ENCODE data around the gene TIRAP.

TIRAP gene

DNA sequence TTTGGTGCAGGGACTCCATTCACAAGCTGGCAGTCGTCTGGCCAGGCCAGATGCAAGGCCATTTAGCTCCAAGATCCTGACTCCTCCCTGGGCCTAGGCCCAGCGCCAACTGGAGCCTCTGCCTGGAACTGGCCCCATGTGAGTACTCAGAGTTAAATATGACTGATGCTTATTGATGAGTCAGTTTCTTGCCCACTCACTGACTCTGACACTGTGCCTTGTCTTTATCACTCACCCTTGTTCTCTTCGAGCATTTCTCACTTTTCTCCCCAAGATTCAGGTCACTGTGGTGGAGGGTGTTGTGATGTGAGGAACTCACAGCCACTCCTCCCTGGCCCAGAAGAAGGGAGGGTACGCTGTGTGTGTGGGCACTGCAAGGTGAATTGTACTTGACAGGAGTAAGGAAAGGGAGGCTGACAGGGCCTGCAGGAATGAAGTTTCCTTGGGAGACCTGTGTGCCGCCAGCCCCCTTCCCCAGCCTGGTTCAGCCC, 49.4 kb downstream of the TIRAP start:
- H3K36me3 ChIP-seq (ENCODE audit: insufficient read depth, low read length): no peaks in the 10 kb centered on the region
- TF ChIP-seq POLR2AphosphoS5 (IDR thresholded peaks at IDR 0.05; ENCODE audit: borderline replicate concordance, low read depth, low read length): no peak
- no peak for TF ChIP-seq EZH2 (IDR thresholded peaks at IDR 0.05)
- no peak for TF ChIP-seq FOXP2 (optimal IDR thresholded peaks at IDR 0.05; ENCODE audit: control extremely low read depth, extremely low read length, insufficient read depth)
- H3K27ac ChIP-seq: no peak overlapping the region
- DNase-seq (ENCODE audit: low read depth, low spot score): no peak
- H3K9ac ChIP-seq (ENCODE audit: insufficient read length): no peak overlapping the region
- no peak overlapping the region for H3K4me3 ChIP-seq
- no peaks in the 10 kb centered on the region for H3K9me3 ChIP-seq (ENCODE audit: low read depth, low read length)

GRCh38 chr11:126333142-126333541, 50.2 kb downstream of the TIRAP start:
- Histone ChIP-seq H3K9me3 (ENCODE audit: low read depth, low read length) (no peaks in the 10 kb centered on the region), H3K9ac (ENCODE audit: insufficient read length) (no peak overlapping the region), H3K27ac (no peak overlapping the region), H3K36me3 (ENCODE audit: insufficient read depth, low read length) (no peaks in the 10 kb centered on the region), H3K4me3 (no peak overlapping the region)
- DNase-seq (ENCODE audit: low read depth, low spot score): no peak
- TF ChIP-seq EZH2 (IDR thresholded peaks at IDR 0.05) (no peak), FOXP2 (optimal IDR thresholded peaks at IDR 0.05; ENCODE audit: control extremely low read depth, extremely low read length, insufficient read depth) (no peak)

- H3K4me3 ChIP-seq: no peak overlapping the region
- H3K9me3 ChIP-seq (ENCODE audit: low read depth, low read length): no peaks in the 10 kb centered on the region
- TF ChIP-seq POLR2AphosphoS5 (IDR thresholded peaks at IDR 0.05; ENCODE audit: borderline replicate concordance, low read depth, low read length): no peak
- TF ChIP-seq FOXP2 (optimal IDR thresholded peaks at IDR 0.05; ENCODE audit: control extremely low read depth, extremely low read length, insufficient read depth): no peak
- no peak for DNase-seq (ENCODE audit: low read depth, low spot score)
- H3K36me3 ChIP-seq (ENCODE audit: insufficient read depth, low read length): no peaks in the 10 kb centered on the region
- H3K9ac ChIP-seq (ENCODE audit: insufficient read length): no peak overlapping the region
- no peak overlapping the region for H3K27ac ChIP-seq
Measured at GRCh38 chr11:126334659-126335462, 52.0 kb downstream of the TIRAP start.

DNA sequence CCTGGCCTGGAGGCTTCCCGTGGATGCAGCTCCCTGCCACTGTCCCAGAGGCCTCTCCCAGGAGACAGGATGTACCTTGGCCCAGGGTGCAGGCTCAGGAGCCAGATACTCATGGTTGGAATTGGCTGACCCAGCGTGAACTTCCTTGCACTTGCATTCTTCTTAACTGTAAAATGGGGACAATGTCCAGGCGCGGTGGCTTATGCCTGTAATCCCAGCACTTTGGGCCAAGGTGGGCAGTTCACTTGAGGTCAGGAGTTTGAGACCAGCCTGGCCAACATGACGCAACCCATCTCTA, 52.5 kb downstream of the TIRAP start:
- H3K27ac ChIP-seq: no peak overlapping the region
- no peak for TF ChIP-seq POLR2AphosphoS5 (IDR thresholded peaks at IDR 0.05; ENCODE audit: borderline replicate concordance, low read depth, low read length)
- no peak for TF ChIP-seq EZH2 (IDR thresholded peaks at IDR 0.05)
- TF ChIP-seq FOXP2 (optimal IDR thresholded peaks at IDR 0.05; ENCODE audit: control extremely low read depth, extremely low read length, insufficient read depth): no peak
- H3K9me3 ChIP-seq (ENCODE audit: low read depth, low read length): no peaks in the 10 kb centered on the region
- H3K36me3 ChIP-seq (ENCODE audit: insufficient read depth, low read length): no peaks in the 10 kb centered on the region
- DNase-seq (ENCODE audit: low read depth, low spot score): no peak
- no peak overlapping the region for H3K4me3 ChIP-seq
- H3K9ac ChIP-seq (ENCODE audit: insufficient read length): no peak overlapping the region

DNA sequence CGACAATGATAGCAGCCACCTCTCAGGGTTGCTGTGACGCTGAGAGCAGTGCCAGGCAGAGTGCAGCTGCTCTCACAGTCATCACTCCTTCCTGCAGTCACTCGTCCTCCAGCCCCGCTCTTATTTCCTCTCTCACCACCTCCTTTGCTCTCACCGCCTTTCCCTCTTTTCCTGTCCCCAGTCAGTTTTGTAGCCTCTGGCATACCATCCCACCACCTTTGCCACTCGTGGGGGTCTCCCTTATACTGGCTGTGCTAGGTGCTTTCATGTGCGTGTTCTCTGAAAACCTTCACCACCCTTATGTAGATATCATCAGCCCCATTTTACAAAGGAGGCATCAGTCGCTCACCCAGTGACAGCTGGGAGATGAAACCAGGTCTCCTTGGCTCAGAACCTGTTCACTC, 53.2 kb downstream of the TIRAP start:
- TF ChIP-seq EZH2 (IDR thresholded peaks at IDR 0.05) (no peak), POLR2AphosphoS5 (IDR thresholded peaks at IDR 0.05; ENCODE audit: borderline replicate concordance, low read depth, low read length) (no peak), FOXP2 (optimal IDR thresholded peaks at IDR 0.05; ENCODE audit: control extremely low read depth, extremely low read length, insufficient read depth) (no peak)
- Histone ChIP-seq H3K4me3 (no peak overlapping the region), H3K36me3 (ENCODE audit: insufficient read depth, low read length) (no peaks in the 10 kb centered on the region), H3K9me3 (ENCODE audit: low read depth, low read length) (no peaks in the 10 kb centered on the region), H3K9ac (ENCODE audit: insufficient read length) (no peak overlapping the region), H3K27ac (no peak overlapping the region)
- no peak for DNase-seq (ENCODE audit: low read depth, low spot score)

DNA sequence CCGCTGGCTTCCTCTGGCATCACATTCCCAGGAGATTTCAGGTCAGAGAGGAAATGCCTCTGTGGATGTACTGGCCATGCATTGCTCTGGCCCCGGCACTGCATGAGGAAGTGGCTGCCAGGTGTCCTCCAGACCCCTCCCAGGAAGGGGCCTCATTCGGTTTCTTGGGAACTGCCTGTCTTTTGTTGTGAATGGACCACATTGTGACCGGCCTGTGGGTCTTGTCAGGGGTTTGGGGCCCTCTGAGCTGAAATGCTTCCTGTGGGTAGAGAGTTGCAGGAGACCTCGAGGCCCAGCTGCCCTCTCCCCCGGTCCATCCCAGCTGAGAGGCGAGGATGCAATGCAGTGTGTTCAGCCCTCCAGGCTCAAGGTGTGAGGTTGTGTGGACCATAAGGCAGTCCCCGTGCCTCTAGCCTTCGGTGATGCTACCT, 53.8 kb downstream of the TIRAP start:
- Histone ChIP-seq H3K9me3 (ENCODE audit: low read depth, low read length) (no peaks in the 10 kb centered on the region), H3K27ac (no peak overlapping the region), H3K9ac (ENCODE audit: insufficient read length) (no peak overlapping the region), H3K4me3 (no peak overlapping the region), H3K36me3 (ENCODE audit: insufficient read depth, low read length) (0 out of 2 replicates have a peak, but pooled peaks cover 3% of the 10 kb centered on the region)
- no peak for DNase-seq (ENCODE audit: low read depth, low spot score)
- TF ChIP-seq FOXP2 (optimal IDR thresholded peaks at IDR 0.05; ENCODE audit: control extremely low read depth, extremely low read length, insufficient read depth) (no peak), POLR2AphosphoS5 (IDR thresholded peaks at IDR 0.05; ENCODE audit: borderline replicate concordance, low read depth, low read length) (no peak), EZH2 (IDR thresholded peaks at IDR 0.05) (no peak)

DNA sequence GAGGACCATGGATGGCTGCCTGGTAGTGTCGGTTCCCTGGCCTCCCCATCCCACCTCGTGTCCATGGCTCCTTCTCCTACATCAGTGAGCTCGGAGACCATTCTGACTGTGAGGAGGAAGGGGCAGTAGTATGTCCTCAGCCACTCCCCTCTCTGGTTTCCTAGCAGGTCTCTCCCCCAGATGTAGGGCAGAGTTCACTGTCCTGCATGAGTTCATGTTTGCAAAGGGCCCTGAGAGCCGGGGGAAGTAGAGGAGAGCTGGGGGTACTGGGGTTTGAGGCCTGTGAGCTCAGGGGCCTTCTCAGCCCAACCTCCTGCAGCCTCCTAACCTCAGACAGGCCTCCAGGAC, 54.2 kb downstream of the TIRAP start:
- TF ChIP-seq POLR2AphosphoS5 (IDR thresholded peaks at IDR 0.05; ENCODE audit: borderline replicate concordance, low read depth, low read length): no peak
- no peak for TF ChIP-seq FOXP2 (optimal IDR thresholded peaks at IDR 0.05; ENCODE audit: control extremely low read depth, extremely low read length, insufficient read depth)
- no peak for TF ChIP-seq EZH2 (IDR thresholded peaks at IDR 0.05)
- no peaks in the 10 kb centered on the region for H3K9me3 ChIP-seq (ENCODE audit: low read depth, low read length)
- H3K36me3 ChIP-seq (ENCODE audit: insufficient read depth, low read length): 0 out of 2 replicates have a peak, but pooled peaks cover 3% of the 10 kb centered on the region
- no peak for DNase-seq (ENCODE audit: low read depth, low spot score)
- H3K27ac ChIP-seq: no peak overlapping the region
- H3K9ac ChIP-seq (ENCODE audit: insufficient read length): no peak overlapping the region
- no peak overlapping the region for H3K4me3 ChIP-seq

GRCh38 chr11:126337474-126338241, 54.8 kb downstream of the TIRAP start:
- no peaks in the 10 kb centered on the region for H3K9me3 ChIP-seq (ENCODE audit: low read depth, low read length)
- no peak overlapping the region for H3K27ac ChIP-seq
- TF ChIP-seq POLR2AphosphoS5 (IDR thresholded peaks at IDR 0.05; ENCODE audit: borderline replicate concordance, low read depth, low read length) (no peak), FOXP2 (optimal IDR thresholded peaks at IDR 0.05; ENCODE audit: control extremely low read depth, extremely low read length, insufficient read depth) (no peak), EZH2 (IDR thresholded peaks at IDR 0.05) (no peak)
- no peak overlapping the region for H3K9ac ChIP-seq (ENCODE audit: insufficient read length)
- DNase-seq (ENCODE audit: low read depth, low spot score): no peak
- H3K36me3 ChIP-seq (ENCODE audit: insufficient read depth, low read length): 0 out of 2 replicates have a peak, but pooled peaks cover 3% of the 10 kb centered on the region
- no peak overlapping the region for H3K4me3 ChIP-seq
